HUES64 (cell line): ENCODE results near the gene CANX.
"Not testable (repeated sequence)": the region's sequence is repeated elsewhere in the genome, so short reads cannot be mapped to it uniquely, and the experiment has no call there.

Experiments
- H3K27ac ChIP-seq: 2 replicates; pipeline ENCODE4 v1.7.0; 2013; ENCODE audit warnings: low read depth, low read length, inconsistent platforms
- H3K27me3 ChIP-seq: 2 replicates; pipeline ENCODE4 v1.6.1; 2013; ENCODE audit warnings: mild to moderate bottlenecking, low read length; ENCODE audit not compliant: insufficient read depth
- H3K36me3 ChIP-seq: 2 replicates; pipeline ENCODE4 v1.6.1; 2013; ENCODE audit warnings: mild to moderate bottlenecking, low read length; ENCODE audit not compliant: insufficient read depth
- H3K4me1 ChIP-seq: 2 replicates; pipeline ENCODE4 v1.6.1; 2013; ENCODE audit warnings: mild to moderate bottlenecking, low read length, moderate library complexity; ENCODE audit not compliant: insufficient read depth
- H3K4me3 ChIP-seq: 2 replicates; pipeline ENCODE4 v1.5.1; 2013; ENCODE audit warnings: mild to moderate bottlenecking, low read length, moderate library complexity
- H3K9ac ChIP-seq: 2 replicates; pipeline ENCODE4 v1.6.1; 2013; ENCODE audit warnings: mild to moderate bottlenecking, low read depth, low read length
- H3K9me3 ChIP-seq: 2 replicates; pipeline ENCODE4 v1.6.1; 2013; ENCODE audit warnings: low read depth, low read length; ENCODE audit not compliant: insufficient read depth
- WGBS: fragments of 150-250, 120-280 bp; methylation state at CpG from one replicate; pipeline ENCODE4 v1.1.7; 2013; ENCODE audit warnings: missing lambda C conversion rate; 5-methylcytosine and 5-hydroxymethylcytosine counted together

Gene CANX

GRCh38 chr5:179680014-179680779 is 18.6 kb upstream of the CANX start:
- H3K4me1 ChIP-seq = no peaks in the 10 kb centered on the region; the same call in 1 of the 2 replicates
- no peak overlapping the region for H3K4me3 ChIP-seq
- 95% methylated on average over 9 of the region's 9 CpGs for WGBS
- H3K9me3 ChIP-seq = no peaks in the 10 kb centered on the region
- H3K27me3 ChIP-seq = no peaks in the 10 kb centered on the region
- H3K36me3 ChIP-seq = peaks cover 6% of the 10 kb centered on the region
- H3K9ac ChIP-seq = no peak overlapping the region
- no peak overlapping the region for H3K27ac ChIP-seq

- H3K4me3 ChIP-seq = no peak within 1 kb of the TSS
- H3K4me1 ChIP-seq = no peaks in the 10 kb centered on the region; the same call in 1 of the 2 replicates
- H3K9ac ChIP-seq = no peak within 1 kb of the TSS
- H3K27ac ChIP-seq = no peak within 1 kb of the TSS
- H3K9me3 ChIP-seq = no peaks in the 10 kb centered on the region
- WGBS = 92% methylated on average over 5 of the region's 5 CpGs
- peaks cover 5% of the 10 kb centered on the region; the same call in 1 of the 2 replicates for H3K36me3 ChIP-seq
- no peaks in the 10 kb centered on the region for H3K27me3 ChIP-seq
Observed at GRCh38 chr5:179680780-179681401, 17.9 kb upstream of the CANX start, which contains the start of gene CBY3. Gene CBY3, minus strand, starts transcription at chr5:179681034. Its CDS starts 116 bp downstream, at chr5:179680918.

GRCh38 chr5:179689212-179689611 is 9.6 kb upstream of the CANX start:
- not testable (repeated sequence) for H3K27me3 ChIP-seq, H3K4me3 ChIP-seq, H3K27ac ChIP-seq, H3K36me3 ChIP-seq, H3K9me3 ChIP-seq, H3K4me1 ChIP-seq, H3K9ac ChIP-seq
- WGBS = 92% methylated on average over 9 of the region's 9 CpGs

- H3K27me3 ChIP-seq = no peaks in the 10 kb centered on the region
- H3K4me1 ChIP-seq = no peaks in the 10 kb centered on the region
- no peak overlapping the region for H3K4me3 ChIP-seq
- H3K27ac ChIP-seq = no peak overlapping the region
- H3K9me3 ChIP-seq = no peaks in the 10 kb centered on the region
- H3K36me3 ChIP-seq = no peaks in the 10 kb centered on the region
- 93% methylated on average over 5 of the region's 6 CpGs for WGBS
- no peak overlapping the region for H3K9ac ChIP-seq
Observed at GRCh38 chr5:179694561-179694960, 4.2 kb upstream of the CANX start.

- Histone ChIP-seq H3K36me3 (peaks cover 10% of the 10 kb centered on the region), H3K4me3 (no peak overlapping the region), H3K27ac (no peak overlapping the region), H3K9me3 (no peaks in the 10 kb centered on the region), H3K27me3 (no peaks in the 10 kb centered on the region), H3K4me1 (no peaks in the 10 kb centered on the region), H3K9ac (no peak overlapping the region)
- WGBS = 96% methylated on average over 3 of the region's 3 CpGs
Observed at GRCh38 chr5:179696603-179697002, 2.2 kb upstream of the CANX start.

GRCh38 chr5:179697108-179697507 is 1.7 kb upstream of the CANX start:
- Histone ChIP-seq H3K4me1 (no peaks in the 10 kb centered on the region), H3K9ac (no peak overlapping the region), H3K36me3 (peaks cover 15% of the 10 kb centered on the region), H3K27me3 (no peaks in the 10 kb centered on the region), H3K27ac (no peak overlapping the region), H3K4me3 (no peak overlapping the region), H3K9me3 (no peaks in the 10 kb centered on the region)
- 90% methylated on average over 2 of the region's 2 CpGs for WGBS

- H3K4me1 ChIP-seq, H3K9me3 ChIP-seq, H3K27me3 ChIP-seq: not testable (repeated sequence)
- H3K36me3 ChIP-seq = peaks cover 19% of the 10 kb centered on the region
- H3K4me3 ChIP-seq = peak overlapping the region; percentile 82
- 91% methylated on average over 13 of the region's 15 CpGs for WGBS
- peak overlapping the region; percentile 95 for H3K27ac ChIP-seq
- H3K9ac ChIP-seq = peak overlapping the region; percentile 96
Observed at GRCh38 chr5:179697543-179697942, 1.2 kb upstream of the CANX start.

GRCh38 chr5:179697993-179698934 is 503 bp upstream of the CANX start:
- peak overlapping the region; percentile 99 for H3K9ac ChIP-seq
- WGBS = 3% methylated on average over 72 of the region's 72 CpGs
- H3K36me3 ChIP-seq = peaks cover 26% of the 10 kb centered on the region
- no peaks in the 10 kb centered on the region for H3K4me1 ChIP-seq
- H3K27me3 ChIP-seq = no peaks in the 10 kb centered on the region
- no peaks in the 10 kb centered on the region for H3K9me3 ChIP-seq
- peak overlapping the region; percentile 97 for H3K4me3 ChIP-seq
- H3K27ac ChIP-seq = peak overlapping the region; percentile 95

GRCh38 chr5:179699616-179700237 is 960 bp downstream of the CANX start:
- peaks cover 40% of the 10 kb centered on the region for H3K36me3 ChIP-seq
- H3K4me3 ChIP-seq = peak overlapping the region; percentile 97
- 6% methylated on average over 19 of the region's 19 CpGs for WGBS
- no peaks in the 10 kb centered on the region for H3K9me3 ChIP-seq
- no peaks in the 10 kb centered on the region for H3K27me3 ChIP-seq
- peak overlapping the region; percentile 93 for H3K27ac ChIP-seq
- peak overlapping the region; percentile 99 for H3K9ac ChIP-seq
- H3K4me1 ChIP-seq = no peaks in the 10 kb centered on the region; the same call in 1 of the 2 replicates

GRCh38 chr5:179700401-179700918 is 1.7 kb downstream of the CANX start:
- Histone ChIP-seq H3K9me3 (no peaks in the 10 kb centered on the region), H3K27ac (no peak overlapping the region), H3K4me1 (peaks cover 2% of the 10 kb centered on the region), H3K4me3 (peak overlapping the region; percentile 97), H3K27me3 (no peaks in the 10 kb centered on the region), H3K36me3 (peaks cover 43% of the 10 kb centered on the region), H3K9ac (peak overlapping the region; percentile 99; the same call in 1 of the 2 replicates)
- 82% methylated on average over 6 of the region's 7 CpGs for WGBS
